ENCODE results near the gene LRRC8B.

- TF ChIP-seq EP300 (IDR thresholded peaks at IDR 0.05; ENCODE audit: borderline replicate concordance in 1 of 2, low read depth in 1 of 2, low read length in 1 of 2) (no peak), POLR2AphosphoS5 (IDR thresholded peaks at IDR 0.05; ENCODE audit: low read depth, low read length) (no peak), MAX (IDR thresholded peaks at IDR 0.05; ENCODE audit: low read depth) (no peak), NRF1 (IDR thresholded peaks at IDR 0.05; ENCODE audit: low read depth, low read length) (no peak), SIN3A (IDR thresholded peaks at IDR 0.05; ENCODE audit: borderline replicate concordance, low read depth, low read length) (no peak), RCOR1 (IDR thresholded peaks at IDR 0.05; ENCODE audit: low read length) (no peak)
- TF ChIP-seq, protein P1, sequence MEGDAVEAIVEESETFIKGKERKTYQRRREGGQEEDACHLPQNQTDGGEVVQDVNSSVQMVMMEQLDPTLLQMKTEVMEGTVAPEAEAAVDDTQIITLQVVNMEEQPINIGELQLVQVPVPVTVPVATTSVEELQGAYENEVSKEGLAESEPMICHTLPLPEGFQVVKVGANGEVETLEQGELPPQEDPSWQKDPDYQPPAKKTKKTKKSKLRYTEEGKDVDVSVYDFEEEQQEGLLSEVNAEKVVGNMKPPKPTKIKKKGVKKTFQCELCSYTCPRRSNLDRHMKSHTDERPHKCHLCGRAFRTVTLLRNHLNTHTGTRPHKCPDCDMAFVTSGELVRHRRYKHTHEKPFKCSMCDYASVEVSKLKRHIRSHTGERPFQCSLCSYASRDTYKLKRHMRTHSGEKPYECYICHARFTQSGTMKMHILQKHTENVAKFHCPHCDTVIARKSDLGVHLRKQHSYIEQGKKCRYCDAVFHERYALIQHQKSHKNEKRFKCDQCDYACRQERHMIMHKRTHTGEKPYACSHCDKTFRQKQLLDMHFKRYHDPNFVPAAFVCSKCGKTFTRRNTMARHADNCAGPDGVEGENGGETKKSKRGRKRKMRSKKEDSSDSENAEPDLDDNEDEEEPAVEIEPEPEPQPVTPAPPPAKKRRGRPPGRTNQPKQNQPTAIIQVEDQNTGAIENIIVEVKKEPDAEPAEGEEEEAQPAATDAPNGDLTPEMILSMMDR (IDR thresholded peaks at IDR 0.05), result no peak
Observed at GRCh38 chr1:89528382-89528780, 3.8 kb downstream of the LRRC8B start.
